LNCaP clone FGC (cell line): ENCODE measurements around the gene ATG4A.

Experiments used
- DNase-seq: peaks from one replicate; pipeline ENCODE4 v3.0.0-alpha.2; 2011; ENCODE audit warnings: low read depth
- H3K4me3 ChIP-seq: 2 replicates; pipeline ENCODE4 v1.5.1; 2011; ENCODE audit warnings: mild to moderate bottlenecking, low read depth, low read length, control low read depth
- CTCF ChIP-seq: IDR thresholded peaks from 2 replicates; pipeline ENCODE4 v1.5.1; 2012; ENCODE audit warnings: mild to moderate bottlenecking; ENCODE audit not compliant: control insufficient read depth, insufficient read depth; ENCODE audit errors: extremely low read depth

Gene ATG4A

GRCh38 chrX:108117988-108118387 lies 26.4 kb downstream of the ATG4A start:
- no peak for TF ChIP-seq CTCF
- H3K4me3 ChIP-seq = no peak overlapping the region
- no peak for DNase-seq

GRCh38 chrX:108121291-108121690 lies 29.7 kb downstream of the ATG4A start:
- H3K4me3 ChIP-seq = no peak overlapping the region
- no peak for TF ChIP-seq CTCF
- DNase-seq = no peak

- no peak overlapping the region for H3K4me3 ChIP-seq
- DNase-seq = no peak
- no peak for TF ChIP-seq CTCF
Observed at GRCh38 chrX:108122748-108123147, 31.2 kb downstream of the ATG4A start.

- DNase-seq = no peak
- TF ChIP-seq CTCF = no peak
Observed at GRCh38 chrX:108123591-108124366, 32.2 kb downstream of the ATG4A start.

GRCh38 chrX:108126661-108127060 lies 35.1 kb downstream of the ATG4A start:
- DNase-seq = no peak
- no peak for TF ChIP-seq CTCF
- no peak overlapping the region for H3K4me3 ChIP-seq

More at GRCh38 chrX:108123591-108124366, 32.2 kb downstream of the ATG4A start:
- H3K4me3 ChIP-seq = no peak overlapping the region

- no peak for TF ChIP-seq CTCF
- DNase-seq = no peak
- no peak overlapping the region for H3K4me3 ChIP-seq
Observed at GRCh38 chrX:108127152-108127551, 35.6 kb downstream of the ATG4A start.

- DNase-seq = no peak
- H3K4me3 ChIP-seq = no peak overlapping the region
- no peak for TF ChIP-seq CTCF
Observed at GRCh38 chrX:108130889-108131288, 39.3 kb downstream of the ATG4A start.
